ENCODE measurements around the gene AKT1S1.
A peak's percentile ranks its signal among the peaks of the same experiment; 100 is the strongest.

Gene AKT1S1

DNA sequence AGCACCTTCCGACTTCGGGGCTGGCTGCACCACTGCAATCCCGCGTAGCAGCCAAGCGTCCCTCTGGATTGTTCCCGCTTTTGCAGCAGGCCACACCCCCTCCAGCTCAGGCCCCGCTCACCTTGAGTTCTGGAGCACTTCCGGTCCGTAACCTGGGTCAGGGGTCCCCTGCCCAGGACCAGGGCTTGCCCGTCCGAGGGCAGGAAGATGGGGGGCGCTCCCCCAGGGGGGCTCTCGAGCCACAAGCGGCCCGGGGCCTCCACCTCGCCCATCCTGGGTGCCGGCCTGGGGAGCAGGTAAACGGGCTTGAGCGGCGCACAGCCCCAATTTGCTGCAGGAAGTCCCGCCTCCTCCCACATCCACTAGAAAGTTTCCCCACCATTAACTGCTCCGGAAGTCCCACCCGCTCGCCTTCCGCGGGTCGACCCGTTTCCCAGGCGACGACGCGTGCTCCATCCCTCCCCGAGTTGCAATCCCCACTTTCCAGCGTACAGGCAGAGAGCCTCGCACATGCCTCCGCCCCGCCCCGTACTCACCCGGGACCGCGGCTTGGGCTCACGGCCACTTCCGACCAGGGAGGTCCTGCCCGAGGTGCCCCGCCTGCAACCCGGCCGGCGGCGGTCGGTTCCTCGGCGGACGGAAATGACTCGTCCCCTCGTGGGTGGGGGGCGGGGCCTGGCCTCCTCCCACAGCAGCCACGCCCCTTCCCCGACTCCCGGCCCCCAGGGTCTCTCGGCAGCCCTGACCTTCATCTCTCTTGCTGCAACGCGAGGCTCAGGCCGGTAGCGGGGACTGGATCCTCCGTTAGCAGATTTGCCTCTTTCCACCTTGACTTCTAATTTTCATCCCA is 10.0 kb downstream of the AKT1S1 start, which contains the start of gene PNKP:
PNKP (minus strand) TSS at position 644 of the 850 bp plus-strand sequence; CDS start at position 272, 372 bp downstream.
- peak; percentile 93 for FAIRE-seq

DNA sequence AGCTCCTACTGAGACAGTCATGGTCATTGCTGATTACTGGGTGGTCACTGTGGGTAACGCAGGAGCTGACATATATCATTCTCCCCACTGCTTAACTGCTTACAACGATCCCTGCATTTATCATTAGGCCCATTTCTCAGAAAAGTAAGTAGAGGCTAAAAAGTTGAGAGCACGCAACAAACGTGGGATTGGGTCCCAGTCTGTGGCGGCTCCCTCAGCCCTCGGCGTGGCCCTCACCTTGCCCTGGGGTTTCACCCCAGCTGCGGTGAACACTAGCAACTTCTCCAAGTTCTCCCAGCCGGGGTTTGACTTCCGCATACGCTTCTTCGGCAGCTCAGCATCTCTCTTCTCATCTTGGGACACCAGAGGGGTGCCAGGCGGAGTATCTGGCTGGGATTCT is 12.3 kb downstream of the AKT1S1 start:
- FAIRE-seq = no peak

DNA sequence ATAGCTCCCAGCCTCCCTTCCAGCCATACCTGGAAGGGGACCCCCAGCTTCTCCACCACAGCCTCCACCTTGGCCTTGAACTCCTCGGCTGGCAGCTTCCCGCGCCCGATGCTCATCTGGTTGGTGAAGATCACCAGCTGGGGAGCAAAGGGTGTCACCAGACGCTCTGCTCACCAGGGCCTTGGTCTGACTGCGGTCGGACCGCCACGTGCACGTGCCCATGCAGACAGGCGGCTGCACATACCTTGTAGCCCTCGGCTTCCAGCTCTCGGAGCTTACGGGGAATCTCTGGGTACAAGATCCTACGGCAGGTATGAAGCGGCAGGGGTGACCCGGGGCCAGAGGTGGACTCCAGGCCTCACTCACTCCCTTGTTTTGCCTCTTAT is 13.2 kb downstream of the AKT1S1 start:
- no peak for FAIRE-seq

DNA sequence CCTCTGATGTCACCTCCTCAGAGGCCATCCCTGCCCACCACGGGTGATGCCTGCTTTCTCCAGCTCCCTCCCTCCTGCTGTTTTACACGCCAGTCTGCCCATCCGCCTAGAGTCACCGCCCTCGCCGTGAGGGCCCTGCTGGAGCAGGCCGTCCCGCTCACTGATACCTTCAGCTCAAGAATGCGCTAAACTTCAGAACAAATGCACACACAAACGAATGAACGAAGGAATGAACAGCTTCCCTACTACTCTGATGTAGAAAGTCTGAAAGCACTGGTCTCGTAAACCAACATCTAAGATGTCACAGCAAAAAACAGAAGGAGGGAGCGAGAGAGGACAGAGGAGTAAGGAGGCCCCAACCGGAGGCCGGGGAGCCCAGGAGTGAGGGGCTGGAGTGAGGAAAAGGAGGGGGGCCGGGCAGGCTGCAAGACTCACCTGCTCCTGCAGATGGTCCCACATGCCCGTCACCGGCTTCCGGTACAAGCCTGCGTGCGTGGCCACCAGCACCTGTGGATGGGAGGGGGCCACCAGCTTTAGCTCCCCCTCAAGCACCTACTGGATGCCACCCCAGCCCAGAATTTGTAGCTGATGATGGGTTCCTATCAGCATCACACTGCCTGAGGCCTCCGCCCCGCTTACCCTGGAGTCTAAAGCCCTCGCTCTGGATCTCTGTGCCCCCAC is 13.8 kb downstream of the AKT1S1 start:
- no peak for FAIRE-seq

DNA sequence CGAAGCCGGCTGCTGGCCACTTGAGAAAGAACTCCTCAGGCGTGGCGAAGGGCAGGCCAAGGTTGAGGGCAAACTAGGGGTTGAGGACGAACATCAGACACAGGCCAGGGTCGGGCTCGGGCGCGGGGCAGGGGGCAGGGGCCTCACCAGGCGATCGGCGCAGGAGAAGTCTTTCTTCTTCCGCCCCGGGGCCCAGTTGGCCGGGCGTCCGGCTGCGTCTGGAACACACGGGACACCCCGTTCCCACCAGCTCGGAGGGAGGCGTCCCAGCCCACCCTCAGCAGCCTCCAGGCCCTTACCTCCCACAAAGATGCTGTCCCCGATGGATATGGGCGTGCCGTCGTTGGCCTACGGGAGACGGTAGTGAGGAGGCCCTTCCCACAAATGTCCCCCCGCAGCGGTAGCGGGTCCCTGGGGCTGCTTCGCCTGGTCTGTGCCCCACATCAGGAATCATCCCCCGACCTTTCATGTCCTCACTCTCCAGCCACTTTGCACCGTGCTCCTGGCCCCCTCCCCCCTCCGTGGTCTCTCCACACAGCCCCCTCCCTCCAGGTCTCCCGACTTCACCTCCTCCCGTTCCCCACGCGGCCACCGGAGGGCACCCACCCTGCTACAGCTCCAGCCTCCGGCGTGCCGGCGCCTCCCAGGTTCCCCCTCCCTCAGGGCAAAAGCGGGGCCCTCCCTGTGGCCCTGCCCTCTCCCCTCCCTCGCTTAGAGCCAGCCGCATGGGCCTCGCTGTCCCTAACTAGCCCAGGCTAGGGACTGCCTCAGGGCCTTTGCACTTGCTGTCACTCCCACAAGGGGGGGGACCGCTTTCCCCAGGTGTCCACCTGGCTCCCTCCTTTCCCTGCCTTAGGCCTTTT is 14.5 kb downstream of the AKT1S1 start:
- FAIRE-seq = no peak

DNA sequence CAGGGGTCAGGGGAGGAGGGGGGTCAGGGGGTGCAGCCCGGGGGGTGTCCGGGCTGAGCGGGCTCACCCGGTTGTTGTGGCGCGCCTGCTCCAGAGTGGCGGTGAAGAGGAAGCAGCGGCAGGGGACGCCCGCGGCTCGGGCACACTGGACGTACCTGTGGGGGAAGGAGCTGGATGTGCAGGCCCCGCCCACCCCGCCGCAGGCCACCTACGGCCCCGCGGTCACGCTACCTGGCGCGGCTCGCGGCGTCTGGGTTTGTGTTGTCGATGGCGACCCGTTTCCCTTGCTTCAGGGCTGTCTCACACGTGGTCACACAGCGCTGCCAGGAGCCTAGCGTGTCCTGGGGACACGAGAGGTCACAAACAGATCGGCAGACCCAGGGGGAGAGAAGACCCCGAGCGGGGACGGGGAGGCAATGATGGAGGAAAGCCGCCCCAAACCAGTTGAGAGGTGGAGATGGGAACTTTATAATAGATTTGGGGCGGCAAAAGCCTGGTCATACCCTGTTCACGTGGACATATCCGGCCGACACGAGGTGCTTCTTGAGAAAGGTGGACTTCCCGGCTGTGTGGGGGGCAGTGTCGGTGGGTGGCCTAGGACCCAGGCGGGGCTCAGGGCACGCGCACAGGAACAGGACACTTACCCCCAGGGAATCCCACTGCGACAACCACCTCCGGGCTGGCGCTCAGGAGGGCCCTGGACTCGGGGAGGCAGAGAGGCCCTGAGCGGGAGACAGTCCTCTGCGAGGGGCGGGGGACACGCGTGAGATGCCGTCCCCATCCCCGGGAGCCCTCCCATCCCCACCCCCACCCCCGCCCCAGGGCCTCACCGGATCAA is 15.4 kb downstream of the AKT1S1 start:
- no peak for FAIRE-seq

DNA sequence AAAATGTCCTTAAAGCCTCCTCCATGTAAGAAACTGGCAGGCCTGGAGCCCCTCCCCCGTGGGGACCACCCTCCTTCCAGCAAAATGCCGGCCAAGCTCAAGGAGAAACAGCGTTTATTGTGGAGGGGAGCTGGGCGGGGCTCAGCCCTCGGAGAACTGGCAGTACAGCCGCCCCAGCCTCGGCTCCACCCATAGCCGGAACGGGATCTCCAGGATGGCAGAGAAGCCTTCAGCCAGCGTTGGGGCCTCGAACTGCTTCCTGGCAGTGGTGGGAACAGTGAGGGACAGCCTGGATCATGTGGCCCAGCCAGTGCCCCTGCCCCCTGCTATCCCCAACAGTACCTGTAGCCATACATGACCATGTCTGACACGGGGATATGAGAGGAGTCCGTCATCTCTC is 16.0 kb downstream of the AKT1S1 start:
- FAIRE-seq = peak; percentile 96

DNA sequence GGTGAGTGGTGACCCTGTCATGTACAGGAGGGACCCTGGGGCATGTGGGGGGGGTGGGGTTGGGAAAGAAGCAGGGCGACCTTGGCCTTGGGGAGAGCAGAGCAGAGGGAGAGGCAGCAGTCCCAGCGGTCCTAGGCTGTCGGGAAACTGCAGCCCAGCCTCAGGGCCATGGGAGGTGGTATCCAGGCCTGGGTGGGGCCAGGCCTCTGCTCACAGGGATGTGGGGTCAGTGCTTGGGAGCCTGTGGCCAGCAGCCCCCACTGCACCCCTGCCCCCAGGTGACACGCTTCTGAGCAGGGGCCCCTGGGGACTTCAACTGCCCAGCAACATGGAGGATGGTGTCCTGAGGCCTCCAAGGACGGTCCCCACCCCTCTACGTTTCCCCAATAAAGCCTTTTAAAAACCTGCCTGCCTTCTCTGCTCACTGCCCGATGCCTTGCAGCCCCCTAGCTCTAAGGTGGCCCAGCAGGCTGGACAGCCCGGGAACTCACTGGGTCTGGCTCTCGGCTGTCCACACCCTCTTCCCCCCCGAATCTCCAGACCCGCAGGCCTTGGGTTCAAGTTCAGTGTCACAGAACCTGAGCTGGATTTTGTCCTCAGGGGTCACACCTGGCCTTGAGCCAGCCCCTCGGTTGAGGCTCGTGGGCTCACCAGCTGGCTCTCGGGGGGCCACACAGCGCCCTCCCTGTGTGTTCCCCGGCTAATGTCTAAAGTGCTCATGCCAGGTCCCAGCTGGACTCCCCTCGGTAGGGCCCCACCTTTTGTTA is 16.6 kb downstream of the AKT1S1 start:
- FAIRE-seq = no peak

DNA sequence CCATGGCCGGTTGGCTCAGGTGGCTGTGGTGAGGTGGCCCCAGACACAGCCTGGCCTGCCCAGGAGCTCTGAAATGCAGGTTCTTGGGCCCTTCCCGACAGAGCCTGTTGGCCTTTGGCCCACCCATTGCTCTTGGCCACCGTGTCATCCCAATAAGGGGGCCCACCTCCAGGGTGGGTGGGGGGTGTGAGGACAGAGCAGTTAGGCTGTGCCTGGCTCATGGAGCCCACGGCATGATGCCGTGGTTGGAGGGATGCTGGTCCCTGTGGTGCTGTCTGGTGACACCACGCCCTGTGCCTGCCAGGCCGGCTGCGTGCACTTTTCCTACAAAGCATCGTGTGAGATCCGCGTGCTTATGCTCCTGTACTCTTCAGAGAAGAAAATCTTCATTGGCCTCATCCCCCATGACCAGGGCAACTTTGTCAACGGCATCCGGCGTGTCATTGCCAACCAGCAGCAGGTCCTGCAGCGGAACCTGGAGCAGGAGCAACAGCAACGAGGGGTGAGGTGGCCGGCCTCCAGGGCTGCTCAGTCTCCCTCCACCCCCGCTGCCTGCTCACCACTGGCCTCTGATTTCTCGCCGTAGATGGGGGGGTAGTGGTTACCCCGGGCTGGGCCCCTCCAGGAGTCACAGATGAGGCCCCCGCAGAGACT is 17.3 kb downstream of the AKT1S1 start:
- FAIRE-seq = no peak

DNA sequence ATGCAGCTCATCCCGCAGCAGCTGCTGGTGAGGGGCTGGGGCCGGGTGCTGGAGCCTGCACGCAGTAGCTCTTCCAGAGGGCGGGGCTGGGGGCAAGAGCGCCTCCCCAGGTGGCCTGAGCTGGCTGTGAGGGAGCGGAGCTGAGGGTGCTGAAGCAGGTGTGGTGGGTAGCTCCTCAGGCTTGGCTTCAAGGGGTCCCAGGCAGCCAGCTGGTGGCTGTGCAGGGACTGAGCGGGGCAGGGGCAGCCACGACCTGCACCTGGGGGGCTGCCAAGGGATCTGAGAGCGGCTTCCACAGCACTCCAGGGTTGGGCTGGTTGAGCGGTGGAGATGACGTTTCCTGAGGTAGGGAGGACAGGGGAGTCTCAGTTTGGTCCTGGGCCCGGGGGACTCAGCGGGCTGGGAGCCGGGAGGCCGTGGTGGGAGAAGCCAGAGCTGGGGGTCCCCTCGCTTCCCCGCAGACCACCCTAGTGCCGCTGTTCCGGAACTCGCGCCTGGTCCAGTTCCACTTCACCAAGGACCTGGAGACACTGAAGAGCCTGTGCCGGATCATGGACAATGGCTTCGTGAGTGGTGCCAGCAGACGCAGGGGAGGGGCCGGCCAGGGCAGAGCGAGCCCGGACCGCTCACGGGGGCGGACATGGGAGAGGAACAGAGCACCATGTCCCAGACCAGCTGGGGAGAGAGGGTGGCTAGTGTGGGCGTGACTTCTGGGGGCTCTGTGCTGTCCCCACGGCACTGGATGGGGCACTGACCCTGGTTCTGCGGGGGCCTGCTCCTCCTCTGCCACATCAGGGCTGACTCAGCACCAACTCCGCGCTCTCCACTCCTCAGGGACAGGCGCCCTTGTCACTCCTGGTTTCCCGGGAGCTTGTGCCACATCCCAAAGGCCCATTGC is 18.8 kb downstream of the AKT1S1 start:
- FAIRE-seq = no peak

DNA sequence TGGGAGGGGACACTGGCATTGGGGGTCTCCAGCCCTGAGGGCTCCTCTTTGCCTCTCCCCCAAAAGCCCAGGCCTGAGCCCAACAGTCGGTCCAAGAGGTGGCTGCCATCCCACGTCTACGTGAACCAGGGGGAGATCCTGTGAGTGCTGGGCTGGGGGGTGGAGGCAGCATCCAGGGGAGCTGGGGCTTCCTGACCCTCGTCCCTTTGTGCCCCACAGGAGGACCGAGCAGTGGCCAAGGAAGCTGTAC is 19.4 kb downstream of the AKT1S1 start:
- FAIRE-seq = no peak

DNA sequence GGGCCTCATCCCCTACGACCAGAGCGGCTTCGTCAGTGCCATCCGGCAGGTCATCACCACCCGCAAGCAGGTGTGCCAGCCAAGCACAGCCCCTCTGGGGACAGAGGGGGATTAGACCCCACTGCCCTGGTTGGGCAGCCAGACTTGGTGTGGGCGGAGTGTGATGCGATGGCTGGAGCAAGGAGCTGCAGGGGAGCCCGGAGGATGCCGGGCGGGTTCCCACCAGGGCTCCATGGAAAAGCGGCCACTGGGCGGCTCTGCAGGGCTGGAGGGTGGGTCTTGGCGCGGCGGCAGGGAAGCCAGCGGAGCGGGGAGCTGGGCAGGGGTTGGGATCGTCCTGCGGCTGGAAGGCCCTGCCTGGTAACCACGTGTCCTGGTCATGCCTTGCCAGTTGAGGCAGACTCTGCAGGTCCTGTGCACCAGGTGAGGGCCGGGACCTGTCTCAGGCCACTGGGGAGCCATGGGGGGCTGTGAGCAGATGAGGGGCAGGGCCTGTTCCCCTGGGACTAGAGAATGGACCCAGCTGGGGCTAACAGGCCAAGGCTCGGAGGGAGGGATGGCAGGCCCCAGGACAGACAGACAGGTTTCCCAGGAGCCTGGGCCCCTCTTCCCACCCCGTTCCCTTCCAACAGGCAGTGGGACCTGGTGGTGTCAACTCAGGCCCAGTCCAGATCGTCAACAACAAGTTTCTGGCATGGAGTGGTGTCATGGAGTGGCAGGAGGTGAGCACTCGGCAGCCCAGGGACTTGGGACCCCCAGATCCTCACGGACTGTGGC is 19.9 kb downstream of the AKT1S1 start:
- peak; percentile 86 for FAIRE-seq

DNA sequence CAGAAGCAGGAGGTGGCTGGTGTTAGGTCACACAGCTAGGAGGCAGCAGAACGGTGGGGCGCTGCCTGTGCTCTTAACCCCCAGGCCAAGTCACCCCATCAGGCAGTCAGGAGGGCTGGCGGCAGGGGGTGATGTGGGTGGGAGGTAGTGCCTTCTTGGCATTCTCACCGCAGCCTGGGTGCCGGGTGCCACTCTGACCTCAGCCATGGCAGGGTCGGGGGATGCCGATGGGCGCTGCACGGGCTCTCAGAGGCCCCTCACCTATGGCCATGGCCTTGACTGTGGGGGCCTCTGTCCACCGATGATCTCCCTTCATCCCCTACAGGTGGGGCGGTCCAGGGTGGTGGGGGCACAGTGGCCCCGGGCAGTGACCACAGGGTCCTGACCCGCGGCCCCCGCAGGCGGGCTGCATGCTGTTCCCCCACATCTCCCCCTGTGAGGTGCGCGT is 20.6 kb downstream of the AKT1S1 start:
- no peak for FAIRE-seq

DNA sequence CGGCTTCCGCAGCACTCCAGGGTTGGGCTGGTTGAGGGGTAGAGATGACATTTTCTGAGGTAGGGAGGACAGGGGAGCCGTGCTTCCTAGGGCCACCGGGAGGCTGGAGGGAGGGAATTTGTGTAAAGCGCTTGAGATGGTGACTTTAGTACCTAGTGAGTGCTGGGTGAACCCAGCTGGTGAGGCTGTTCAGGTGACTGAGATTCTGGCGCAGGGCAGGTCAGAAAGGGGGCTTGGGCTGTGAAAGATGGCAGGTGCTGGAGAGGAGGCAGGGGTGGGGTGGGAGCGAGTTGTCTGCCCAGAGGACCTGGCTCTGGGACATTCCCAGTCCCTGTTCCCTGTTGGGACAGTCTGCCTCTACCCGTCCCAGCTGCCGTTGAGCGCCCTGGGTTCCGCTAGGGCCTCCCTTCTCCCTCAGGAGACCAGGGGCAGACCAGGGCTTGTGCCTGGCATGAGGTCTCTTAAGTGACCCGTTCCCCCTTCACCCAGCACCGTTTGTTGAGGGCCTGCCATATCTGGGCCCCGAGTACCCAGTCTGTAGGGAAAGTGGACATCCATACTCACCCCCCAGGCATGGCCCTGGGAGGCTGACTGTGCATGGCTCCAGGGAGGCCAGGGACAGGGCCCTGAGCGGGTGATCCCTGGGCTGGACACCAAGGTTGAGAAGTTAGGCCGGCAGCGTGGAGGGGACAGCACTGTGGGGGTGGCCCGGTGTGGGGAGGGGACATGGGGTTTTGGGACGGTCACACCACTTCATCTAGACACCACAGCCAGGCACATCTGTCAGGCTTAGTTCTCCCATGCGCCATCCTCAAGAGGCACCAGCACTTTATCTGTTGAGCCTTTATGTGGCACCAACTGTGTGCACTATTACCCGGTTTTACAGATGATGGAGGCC is 21.2 kb downstream of the AKT1S1 start:
- FAIRE-seq = no peak

DNA sequence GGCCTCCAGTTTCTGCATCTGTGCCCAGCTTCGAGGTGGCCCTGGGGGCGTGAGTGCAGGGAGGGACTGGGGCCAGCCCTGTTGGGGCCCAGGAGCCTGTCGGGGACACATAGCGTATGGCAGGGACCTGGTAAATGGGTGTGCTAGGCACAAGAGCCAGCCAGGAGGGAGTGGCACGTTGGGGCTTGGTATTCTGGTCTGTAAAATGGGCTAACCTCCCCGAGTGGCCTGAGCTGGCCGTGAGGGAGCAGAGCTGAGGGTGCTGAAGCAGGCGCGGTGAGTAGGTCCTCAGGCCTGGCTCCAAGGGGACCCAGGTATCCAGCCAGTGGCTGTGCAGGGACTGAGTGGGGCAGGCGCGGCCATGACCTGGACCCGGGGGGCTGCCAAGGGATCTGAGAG is 21.9 kb downstream of the AKT1S1 start:
- FAIRE-seq = no peak

DNA sequence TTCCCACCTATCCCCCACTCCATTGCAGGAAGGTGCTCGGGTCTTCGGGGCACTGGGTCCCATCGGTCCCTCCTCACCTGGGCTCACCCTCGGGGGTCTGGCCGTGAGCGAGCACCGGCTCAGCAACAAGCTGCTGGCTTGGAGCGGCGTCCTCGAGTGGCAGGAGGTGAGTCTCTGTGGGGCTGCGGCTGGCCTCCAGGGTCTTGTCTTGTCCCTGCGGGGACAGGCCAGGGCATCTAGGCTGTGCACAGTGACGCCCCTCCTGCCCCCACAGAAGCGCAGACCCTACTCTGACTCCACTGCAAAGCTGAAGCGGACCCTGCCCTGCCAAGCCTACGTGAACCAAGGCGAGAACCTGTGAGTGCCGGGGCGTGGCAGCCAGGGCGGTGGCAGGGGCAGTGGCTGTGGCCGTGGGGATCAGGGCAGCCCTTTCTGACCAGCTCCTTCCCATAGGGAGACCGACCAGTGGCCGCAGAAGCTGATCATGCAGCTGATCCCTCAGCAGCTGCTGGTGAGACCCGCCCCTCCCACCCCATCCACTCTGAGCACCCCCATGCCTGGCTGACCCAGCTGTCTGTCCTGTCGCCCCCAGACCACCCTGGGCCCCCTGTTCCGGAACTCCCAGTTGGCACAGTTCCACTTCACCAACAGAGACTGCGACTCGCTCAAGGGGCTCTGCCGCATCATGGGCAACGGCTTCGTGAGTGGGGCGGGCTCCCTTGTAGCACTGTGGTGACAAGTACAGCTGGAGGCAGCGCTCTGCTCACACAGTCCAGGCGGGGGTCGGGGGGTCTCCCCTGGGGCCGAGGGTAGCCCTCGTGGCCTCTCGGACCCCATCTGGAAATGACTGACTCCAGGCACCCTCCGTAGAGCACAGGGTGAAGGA is 22.5 kb downstream of the AKT1S1 start:
- no peak for FAIRE-seq

DNA sequence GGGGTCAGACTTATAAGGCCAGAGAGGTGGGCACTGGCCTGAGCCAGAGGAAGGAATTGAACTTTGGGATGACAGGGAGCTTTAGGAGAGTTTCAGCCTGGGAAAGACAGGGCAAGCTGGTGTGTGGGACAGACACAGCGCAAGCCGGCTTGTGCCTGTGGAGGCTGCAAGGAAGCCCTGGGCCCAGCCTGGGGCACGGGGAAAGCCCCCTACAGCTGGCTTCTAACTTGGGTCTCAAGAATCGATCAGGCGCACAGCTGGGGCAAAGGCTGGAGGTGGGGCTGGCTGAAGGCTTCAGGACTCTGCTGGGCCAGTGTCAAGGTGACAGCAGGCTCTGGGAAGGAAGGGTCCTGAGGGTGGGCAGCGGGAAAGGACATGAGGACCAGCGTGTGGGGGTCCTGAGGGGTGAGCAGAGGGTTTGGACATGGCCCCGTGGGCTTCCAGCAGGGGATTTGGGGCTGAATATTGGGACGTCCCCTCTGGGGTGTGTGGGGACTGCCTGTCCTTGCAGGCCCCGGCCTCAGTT is 23.2 kb downstream of the AKT1S1 start:
- FAIRE-seq = no peak

Data from G401.6 (cell line).